HL-60 (cell line): ENCODE data around the gene TAPT1.

Experiments
- DNase-seq, 2 experiments: peaks; one replicate each; pipeline ENCODE4 v3.0.0-alpha.2; 2010 to 2020; ENCODE audit warnings: low read depth in 1 of 2, low spot score in 1 of 2
- H3K27ac ChIP-seq: fragments of 250-450 bp; sonication (Bioruptor Pico); replicated peaks from 2 replicates; pipeline ENCODE4 v1.5.1; 2020; ENCODE audit warnings: mild to moderate bottlenecking, moderate library complexity
- H3K27me3 ChIP-seq: fragments of 250-450 bp; sonication (Bioruptor Pico); 2 replicates; pipeline ENCODE4 v1.5.1; 2021; ENCODE audit warnings: mild to moderate bottlenecking, moderate library complexity; ENCODE audit not compliant: insufficient read depth, poor library complexity, severe bottlenecking
- H3K4me3 ChIP-seq: replicated peaks from 2 replicates; pipeline ENCODE4 v1.5.1; 2011; ENCODE audit warnings: mild to moderate bottlenecking, control low read depth, low read length; ENCODE audit not compliant: insufficient read depth
- GABPA ChIP-seq: IDR thresholded peaks from 2 replicates; pipeline ENCODE4 v1.6.1; 2012; ENCODE audit warnings: low read depth
- POLR2AphosphoS5 ChIP-seq: IDR thresholded peaks from 2 replicates; pipeline ENCODE4 v1.6.1; 2012; ENCODE audit warnings: low read depth
- REST ChIP-seq: IDR thresholded peaks from 2 replicates; pipeline ENCODE4 v1.6.1; 2012; ENCODE audit warnings: low read depth; ENCODE audit not compliant: insufficient replicate concordance
- SPI1 ChIP-seq: IDR thresholded peaks from 2 replicates; pipeline ENCODE4 v1.6.1; 2012; ENCODE audit warnings: low read depth, mild to moderate bottlenecking, borderline replicate concordance
- TF ChIP-seq, protein P1 (sequence below): IDR thresholded peaks from one replicate; pipeline ENCODE4 v1.5.1; 2011; ENCODE audit warnings: low read length, control low read depth, inconsistent platforms; ENCODE audit not compliant: insufficient read depth

The TAPT1 gene

GRCh38 chr4:16269240-16269639, 43.0 kb upstream of the TAPT1 start:
- TF ChIP-seq GABPA = no peak
- no peak for TF ChIP-seq REST
- no peak for TF ChIP-seq POLR2AphosphoS5
- TF ChIP-seq SPI1 = no peak
- TF ChIP-seq, protein P1, sequence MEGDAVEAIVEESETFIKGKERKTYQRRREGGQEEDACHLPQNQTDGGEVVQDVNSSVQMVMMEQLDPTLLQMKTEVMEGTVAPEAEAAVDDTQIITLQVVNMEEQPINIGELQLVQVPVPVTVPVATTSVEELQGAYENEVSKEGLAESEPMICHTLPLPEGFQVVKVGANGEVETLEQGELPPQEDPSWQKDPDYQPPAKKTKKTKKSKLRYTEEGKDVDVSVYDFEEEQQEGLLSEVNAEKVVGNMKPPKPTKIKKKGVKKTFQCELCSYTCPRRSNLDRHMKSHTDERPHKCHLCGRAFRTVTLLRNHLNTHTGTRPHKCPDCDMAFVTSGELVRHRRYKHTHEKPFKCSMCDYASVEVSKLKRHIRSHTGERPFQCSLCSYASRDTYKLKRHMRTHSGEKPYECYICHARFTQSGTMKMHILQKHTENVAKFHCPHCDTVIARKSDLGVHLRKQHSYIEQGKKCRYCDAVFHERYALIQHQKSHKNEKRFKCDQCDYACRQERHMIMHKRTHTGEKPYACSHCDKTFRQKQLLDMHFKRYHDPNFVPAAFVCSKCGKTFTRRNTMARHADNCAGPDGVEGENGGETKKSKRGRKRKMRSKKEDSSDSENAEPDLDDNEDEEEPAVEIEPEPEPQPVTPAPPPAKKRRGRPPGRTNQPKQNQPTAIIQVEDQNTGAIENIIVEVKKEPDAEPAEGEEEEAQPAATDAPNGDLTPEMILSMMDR = no peak
- Histone ChIP-seq H3K4me3 (no peak overlapping the region), H3K27ac (peak overlapping the region; percentile 33; the same call in 1 of the 2 replicates), H3K27me3 (no peaks in the 10 kb centered on the region)
- DNase-seq = no peak

DNA sequence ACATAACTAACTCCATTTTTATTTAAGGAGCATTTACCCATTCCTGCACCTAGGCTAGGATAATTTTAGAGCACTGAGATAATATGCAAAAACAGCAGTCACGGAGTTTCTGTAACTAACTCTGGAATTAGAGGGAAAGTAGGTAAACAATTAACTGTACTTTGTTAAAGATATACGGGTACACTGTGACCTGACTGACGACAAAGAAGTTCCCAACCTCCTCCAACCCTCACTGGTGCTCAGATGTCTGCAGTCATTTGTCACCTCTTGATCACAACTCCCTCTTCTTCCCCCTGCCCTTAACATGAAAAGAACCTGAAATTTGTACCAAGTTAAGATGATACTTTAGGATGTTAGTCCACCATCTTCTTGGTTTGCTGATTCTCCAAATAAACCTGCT, 42.0 kb upstream of the TAPT1 start:
- TF ChIP-seq POLR2AphosphoS5 (no peak), SPI1 (no peak), GABPA (no peak), REST (no peak)
- TF ChIP-seq, protein P1 = no peak
- Histone ChIP-seq H3K27me3 (no peaks in the 10 kb centered on the region), H3K27ac (no peak overlapping the region), H3K4me3 (no peak overlapping the region)
- no peak for DNase-seq

- Histone ChIP-seq H3K27me3 (no peaks in the 10 kb centered on the region), H3K27ac (no peak overlapping the region), H3K4me3 (no peak overlapping the region)
- no peak for DNase-seq
- TF ChIP-seq, protein P1 = no peak
- TF ChIP-seq GABPA = no peak
- TF ChIP-seq POLR2AphosphoS5 = no peak
- TF ChIP-seq REST = no peak
These were observed 41.4 kb upstream of the TAPT1 start for GRCh38 chr4:16267639-16268038.
